ENCODE data around the gene G6PC3. TPM values are rescaled to one million over a fixed set of nuclear protein-coding genes. Genes with fewer than 3 reads are reported as not detected.

G6PC3 gene
- total RNA-seq, 1 experiment from 2014 or later = 89.4 TPM

GRCh38 chr17:44084921-44085320 lies 14.4 kb downstream of the G6PC3 start:
- H3K36me3 Mint-ChIP-seq (ENCODE audit: insufficient read depth, unreplicated experiment) = peaks cover 44% of the 10 kb centered on the region
- no TSS peak for BruUV-seq (replicated peaks)
- no peak overlapping the region for H3K4me3 Mint-ChIP-seq (ENCODE audit: unreplicated experiment)
- no peaks in the 10 kb centered on the region for H3K9me3 Mint-ChIP-seq (ENCODE audit: unreplicated experiment)
- DNase-seq (ENCODE audit: unreplicated experiment) = no peak
- no peaks in the 10 kb centered on the region for H3K27me3 Mint-ChIP-seq (ENCODE audit: insufficient read depth, unreplicated experiment)
- intact Hi-C loops (cut with micrococcal nuclease) = loop anchor here (5.0 kb wide), 1 partner anchor 37 kb away; the partner anchor contains the start of gene HDAC5
- ChIA-PET POLR2A (interaction anchor here (0.6 to 0.7 kb wide), 2 partner anchors 18 to 41 kb away, joined by 3 to 4 read pairs; partner anchors contain the start of gene LSM12), CTCF (interaction anchor here (0.6 to 0.8 kb wide), 4 partner anchors 16 to 437 kb away, joined by 3 read pairs; no protein-coding TSS in a partner anchor)
- TF ChIP-seq CTCF (IDR thresholded peaks at IDR 0.05; ENCODE audit: unreplicated experiment) = no peak
- H3K27ac Mint-ChIP-seq (ENCODE audit: low read depth, unreplicated experiment) = no peak overlapping the region
- peaks cover 21% of the 10 kb centered on the region for H3K4me1 Mint-ChIP-seq (ENCODE audit: insufficient read depth, unreplicated experiment)

- H3K4me1 Mint-ChIP-seq (ENCODE audit: insufficient read depth, unreplicated experiment) = peaks cover 21% of the 10 kb centered on the region
- no TSS peak for BruUV-seq (replicated peaks)
- H3K27ac Mint-ChIP-seq (ENCODE audit: low read depth, unreplicated experiment) = no peak overlapping the region
- no peaks in the 10 kb centered on the region for H3K9me3 Mint-ChIP-seq (ENCODE audit: unreplicated experiment)
- intact Hi-C loops (cut with micrococcal nuclease) = loop anchor here (5.0 kb wide), 1 partner anchor 36 kb away; the partner anchor contains the start of gene HDAC5
- no peaks in the 10 kb centered on the region for H3K27me3 Mint-ChIP-seq (ENCODE audit: insufficient read depth, unreplicated experiment)
- H3K4me3 Mint-ChIP-seq (ENCODE audit: unreplicated experiment) = no peak overlapping the region
- no peak for DNase-seq (ENCODE audit: unreplicated experiment)
- peaks cover 40% of the 10 kb centered on the region for H3K36me3 Mint-ChIP-seq (ENCODE audit: insufficient read depth, unreplicated experiment)
- ChIA-PET CTCF (interaction anchor here (1.4 kb wide), 1 partner anchor 30 kb away, joined by 6 read pairs; no protein-coding TSS in a partner anchor), POLR2A (interaction anchor here (1.2 to 3.7 kb wide), 4 partner anchors 7 to 37 kb away, joined by 3 to 16 read pairs (median 8); partner anchors contain the start of genes G6PC3, HDAC5 and LSM12)
- no peak for TF ChIP-seq CTCF (IDR thresholded peaks at IDR 0.05; ENCODE audit: unreplicated experiment)
Observed at GRCh38 chr17:44085908-44086307, 15.4 kb downstream of the G6PC3 start.

- Mint-ChIP-seq H3K27ac (ENCODE audit: low read depth, unreplicated experiment) (peak overlapping the region; percentile 52), H3K27me3 (ENCODE audit: insufficient read depth, unreplicated experiment) (no peaks in the 10 kb centered on the region), H3K36me3 (ENCODE audit: insufficient read depth, unreplicated experiment) (peaks cover 41% of the 10 kb centered on the region), H3K9me3 (ENCODE audit: unreplicated experiment) (no peaks in the 10 kb centered on the region), H3K4me1 (ENCODE audit: insufficient read depth, unreplicated experiment) (peaks cover 21% of the 10 kb centered on the region), H3K4me3 (ENCODE audit: unreplicated experiment) (peak overlapping the region; percentile 40)
- BruUV-seq (replicated peaks) = no TSS peak
- intact Hi-C loops (cut with micrococcal nuclease) = loop anchor here (5.0 kb wide), 1 partner anchor 36 kb away; the partner anchor contains the start of gene HDAC5
- ChIA-PET CTCF (interaction anchor here (0.6 to 1.4 kb wide), 3 partner anchors 29 to 572 kb away, joined by 4 to 6 read pairs (median 6); no protein-coding TSS in a partner anchor), POLR2A (interaction anchor here (0.5 to 3.7 kb wide), 8 partner anchors 8 to 962 kb away, joined by 3 to 16 read pairs (median 3); partner anchors contain the start of genes G6PC3, HDAC5 and LSM12)
- peak; percentile 90 for DNase-seq (ENCODE audit: unreplicated experiment)
- no peak for TF ChIP-seq CTCF (IDR thresholded peaks at IDR 0.05; ENCODE audit: unreplicated experiment)
Observed at GRCh38 chr17:44086364-44087311, 16.1 kb downstream of the G6PC3 start.

- Mint-ChIP-seq H3K9me3 (ENCODE audit: unreplicated experiment) (no peaks in the 10 kb centered on the region), H3K4me3 (ENCODE audit: unreplicated experiment) (peak overlapping the region; percentile 40), H3K4me1 (ENCODE audit: insufficient read depth, unreplicated experiment) (peaks cover 18% of the 10 kb centered on the region), H3K36me3 (ENCODE audit: insufficient read depth, unreplicated experiment) (peaks cover 34% of the 10 kb centered on the region), H3K27me3 (ENCODE audit: insufficient read depth, unreplicated experiment) (no peaks in the 10 kb centered on the region), H3K27ac (ENCODE audit: low read depth, unreplicated experiment) (peak overlapping the region; percentile 52)
- BruUV-seq (replicated peaks) = no TSS peak
- no peak for TF ChIP-seq CTCF (IDR thresholded peaks at IDR 0.05; ENCODE audit: unreplicated experiment)
- POLR2A ChIA-PET = interaction anchor here (0.6 to 3.7 kb wide), 6 partner anchors 9 to 85 kb away, joined by 3 to 16 read pairs (median 3); partner anchors contain the start of genes G6PC3 and HDAC5
- intact Hi-C loops (cut with micrococcal nuclease) = loop anchor here (5.0 kb wide), 1 partner anchor 35 kb away; the partner anchor contains the start of gene HDAC5
- no peak for DNase-seq (ENCODE audit: unreplicated experiment)
- CTCF ChIA-PET = interaction anchor here (0.6 to 1.0 kb wide), 4 partner anchors 9 to 572 kb away, joined by 3 to 6 read pairs (median 4); no protein-coding TSS in a partner anchor
Observed at GRCh38 chr17:44087319-44087718, 16.8 kb downstream of the G6PC3 start.
